ENCODE measurements around the gene SOX18.

The SOX18 gene

GRCh38 chr20:64084685-64085152, 35.3 kb upstream of the SOX18 start:
- no peak for TF ChIP-seq CTCF (conservative IDR thresholded peaks at IDR 0.05; ENCODE audit: control insufficient read depth, insufficient read depth, low read depth, low read length)
- DNase-seq (ENCODE audit: low read depth): no peak
- H3K4me3 ChIP-seq (ENCODE audit: control insufficient read depth, low read depth, low read length): no peak overlapping the region

GRCh38 chr20:64083804-64084684, 34.6 kb upstream of the SOX18 start, which contains the start of gene LKAAEAR1:
Gene LKAAEAR1, minus strand, starts transcription at chr20:64084398. Its CDS starts 179 bp downstream, at chr20:64084219.
- no peak for DNase-seq (ENCODE audit: low read depth)
- TF ChIP-seq CTCF (conservative IDR thresholded peaks at IDR 0.05; ENCODE audit: control insufficient read depth, insufficient read depth, low read depth, low read length): no peak
- peak within 1 kb of the TSS; percentile 16 for H3K4me3 ChIP-seq (ENCODE audit: control insufficient read depth, low read depth, low read length)

- peak overlapping the region; percentile 16 for H3K4me3 ChIP-seq (ENCODE audit: control insufficient read depth, low read depth, low read length)
- peak; percentile 63 for DNase-seq (ENCODE audit: low read depth)
- TF ChIP-seq CTCF (conservative IDR thresholded peaks at IDR 0.05; ENCODE audit: control insufficient read depth, insufficient read depth, low read depth, low read length): no peak
Measured at GRCh38 chr20:64083378-64083803, 34.0 kb upstream of the SOX18 start.

GRCh38 chr20:64082820-64083377, 33.5 kb upstream of the SOX18 start:
- no peak overlapping the region for H3K4me3 ChIP-seq (ENCODE audit: control insufficient read depth, low read depth, low read length)
- DNase-seq (ENCODE audit: low read depth): no peak

GRCh38 chr20:64082126-64082731, 32.8 kb upstream of the SOX18 start:
- H3K4me3 ChIP-seq (ENCODE audit: control insufficient read depth, low read depth, low read length): no peak overlapping the region
- TF ChIP-seq CTCF (conservative IDR thresholded peaks at IDR 0.05; ENCODE audit: control insufficient read depth, insufficient read depth, low read depth, low read length): no peak
- no peak for DNase-seq (ENCODE audit: low read depth)

More at GRCh38 chr20:64082820-64083377, 33.5 kb upstream of the SOX18 start:
- no peak for TF ChIP-seq CTCF (conservative IDR thresholded peaks at IDR 0.05; ENCODE audit: control insufficient read depth, insufficient read depth, low read depth, low read length)

- no peak for TF ChIP-seq CTCF (conservative IDR thresholded peaks at IDR 0.05; ENCODE audit: control insufficient read depth, insufficient read depth, low read depth, low read length)
- no peak overlapping the region for H3K4me3 ChIP-seq (ENCODE audit: control insufficient read depth, low read depth, low read length)
- no peak for DNase-seq (ENCODE audit: low read depth)
Measured at GRCh38 chr20:64081624-64081964, 32.2 kb upstream of the SOX18 start.
